Measurements from ENCODE around the gene DNAAF8.
A peak's percentile ranks its signal among the peaks of the same experiment; 100 is the strongest.
"Not testable (repeated sequence)": the region's sequence is repeated elsewhere in the genome, so short reads cannot be mapped to it uniquely, and the experiment has no call there.

The DNAAF8 gene

DNA sequence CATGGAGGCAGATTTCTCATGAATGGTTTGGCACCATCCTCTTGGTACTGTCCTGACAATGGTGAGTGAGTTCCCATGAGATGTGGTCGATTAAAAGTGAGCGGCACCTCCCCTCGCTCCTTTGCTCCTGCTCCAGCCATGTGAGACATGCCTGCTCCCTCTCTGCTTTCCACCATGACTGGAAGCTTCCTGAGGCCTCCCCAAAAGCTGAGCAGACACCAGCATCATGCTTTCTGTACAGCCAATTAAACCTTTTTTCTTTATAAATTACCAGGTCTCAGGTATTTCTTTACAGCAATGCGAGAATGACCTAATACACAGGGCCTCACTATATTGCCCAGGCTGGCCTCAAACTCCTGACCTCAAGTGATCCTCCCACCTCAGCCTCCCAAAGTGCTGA, 20.5 kb downstream of the DNAAF8 start:
- DNase-seq = no peak

DNA sequence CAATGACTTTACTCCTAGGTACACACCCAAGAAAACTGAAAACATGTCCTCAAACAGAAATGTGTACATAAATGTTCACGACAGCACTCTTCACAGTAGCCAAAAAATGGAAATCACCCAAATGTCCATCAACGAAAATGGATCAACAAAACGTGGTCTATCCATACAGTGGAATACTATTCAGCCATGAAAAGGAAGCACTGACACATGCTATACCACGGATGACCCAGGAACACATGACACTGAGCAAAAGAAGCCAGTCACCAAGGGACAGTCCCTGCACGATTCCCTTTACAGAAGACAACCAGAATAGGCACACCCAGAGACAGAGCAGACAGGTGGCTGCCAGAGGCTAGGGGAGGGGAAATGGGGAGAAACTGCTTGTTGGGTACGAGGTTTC, 21.4 kb downstream of the DNAAF8 start:
- DNase-seq = no peak

DNA sequence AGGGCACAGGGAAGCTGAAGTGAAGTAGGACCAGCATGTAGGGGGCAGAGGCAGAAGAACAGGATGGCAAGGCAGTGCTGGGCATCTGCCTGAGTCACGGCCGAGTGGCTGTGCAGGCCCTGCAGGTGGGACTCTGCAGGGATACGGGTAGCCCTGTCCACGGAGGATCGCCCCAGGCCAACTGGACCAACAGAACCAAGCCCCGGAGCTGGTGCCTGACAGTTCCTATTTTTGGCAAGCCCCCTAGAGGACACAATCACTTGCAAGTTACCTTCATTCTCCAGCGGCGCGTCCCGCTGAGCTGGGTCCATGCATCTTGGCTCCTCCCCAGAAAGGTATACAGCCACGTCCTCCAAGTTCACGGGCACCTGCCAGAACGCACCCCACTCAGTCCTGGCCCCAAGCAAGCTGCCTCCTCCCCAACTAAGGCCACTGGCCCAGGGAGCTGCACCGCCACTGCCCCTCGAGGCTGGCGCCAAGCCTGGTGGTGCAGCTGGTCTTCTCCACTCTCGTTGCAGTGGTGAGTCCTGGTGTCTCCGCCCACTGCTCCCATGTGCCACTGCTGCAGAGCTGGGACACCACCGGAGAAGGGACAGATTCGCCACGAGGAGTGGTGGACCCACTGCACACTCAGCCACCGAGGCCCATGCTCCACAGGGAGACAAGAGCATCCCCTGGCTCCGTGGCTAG, 26.0 kb downstream of the DNAAF8 start:
- DNase-seq = no peak

DNA sequence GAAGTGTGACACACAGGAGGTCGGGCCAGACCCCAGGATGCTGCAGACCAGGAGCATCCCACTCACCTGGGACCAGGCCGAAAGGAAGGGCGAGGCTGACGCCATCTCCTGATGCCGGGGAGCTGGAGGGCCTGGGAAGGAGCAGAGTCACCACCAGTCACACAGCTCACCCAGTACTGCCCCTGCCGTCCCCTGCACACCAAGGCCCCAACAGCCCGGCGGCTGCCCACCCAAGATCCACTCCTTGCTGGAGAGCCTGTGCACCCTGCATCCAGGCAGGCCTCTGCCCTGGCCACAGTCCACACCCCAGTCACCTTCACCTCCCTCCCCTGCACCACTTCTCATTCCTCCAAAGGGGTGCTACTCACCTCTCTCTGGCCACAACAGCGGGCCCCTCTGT, 27.9 kb downstream of the DNAAF8 start:
- DNase-seq = no peak

DNA sequence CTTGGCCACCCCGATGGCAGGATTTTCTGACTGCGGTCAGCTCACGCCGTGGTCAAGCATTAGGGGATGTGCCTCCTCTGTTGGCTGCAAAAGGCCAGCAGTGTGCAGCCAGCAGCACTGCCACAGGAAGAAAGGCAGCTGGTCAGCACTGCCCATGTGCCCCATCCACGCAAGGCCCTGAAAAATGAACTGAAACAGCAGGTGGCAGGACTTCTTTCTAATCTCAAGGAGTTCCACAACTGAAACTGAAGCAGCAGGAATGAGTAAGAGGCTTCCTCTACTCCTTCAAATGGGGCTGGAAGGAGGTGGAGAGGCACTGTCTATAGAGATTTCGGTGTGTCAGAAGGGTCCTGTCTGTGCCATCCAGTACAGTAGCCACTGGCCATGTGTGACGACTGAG, 29.5 kb downstream of the DNAAF8 start:
- no peak for DNase-seq

DNA sequence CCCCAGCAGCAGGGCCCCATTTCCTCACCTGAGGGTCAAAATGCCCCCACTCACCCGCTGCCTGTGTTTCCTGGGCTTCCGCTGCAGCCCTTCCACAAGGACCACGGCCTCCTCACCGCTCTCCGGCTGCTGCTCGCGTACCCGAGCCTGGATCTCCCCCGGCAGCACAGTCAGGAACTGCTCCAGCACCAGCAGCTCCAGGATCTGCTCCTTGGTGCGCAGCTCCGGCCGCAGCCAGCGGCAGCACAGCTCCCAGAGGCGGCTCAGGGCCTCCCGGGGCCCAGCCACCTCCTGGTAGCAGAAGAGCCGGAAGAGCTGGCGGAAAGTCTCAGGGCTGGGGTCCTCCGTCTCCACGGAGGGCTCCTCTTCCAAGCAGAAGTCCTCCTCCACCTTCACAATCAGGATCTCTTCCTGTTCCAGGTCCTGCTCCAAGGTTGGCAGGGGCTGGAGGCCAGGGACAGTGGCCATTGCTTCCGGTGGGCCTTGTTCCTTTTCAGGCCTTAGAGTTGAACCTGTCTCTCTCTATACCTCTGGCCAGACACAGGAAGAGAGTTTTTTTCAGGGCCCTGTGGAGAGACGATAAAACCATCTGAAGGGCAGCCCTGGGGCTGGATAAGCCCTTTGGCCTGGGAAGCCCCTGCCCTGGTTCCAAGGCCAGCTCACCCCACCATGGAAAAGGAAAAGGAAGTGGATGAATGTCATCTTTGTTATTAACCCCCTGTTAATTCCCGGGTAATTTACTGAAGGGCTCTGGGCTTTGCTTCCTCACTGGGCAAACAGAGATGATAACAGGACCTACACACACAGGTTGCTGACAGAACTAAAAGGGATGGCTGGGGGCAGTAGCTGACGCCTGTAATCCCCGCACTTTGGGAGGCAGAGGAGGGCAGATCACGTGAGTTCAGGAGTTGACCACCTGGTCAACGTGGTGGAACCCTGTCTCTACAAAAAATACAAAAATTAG, 31.5 kb downstream of the DNAAF8 start:
- no peak for DNase-seq

DNA sequence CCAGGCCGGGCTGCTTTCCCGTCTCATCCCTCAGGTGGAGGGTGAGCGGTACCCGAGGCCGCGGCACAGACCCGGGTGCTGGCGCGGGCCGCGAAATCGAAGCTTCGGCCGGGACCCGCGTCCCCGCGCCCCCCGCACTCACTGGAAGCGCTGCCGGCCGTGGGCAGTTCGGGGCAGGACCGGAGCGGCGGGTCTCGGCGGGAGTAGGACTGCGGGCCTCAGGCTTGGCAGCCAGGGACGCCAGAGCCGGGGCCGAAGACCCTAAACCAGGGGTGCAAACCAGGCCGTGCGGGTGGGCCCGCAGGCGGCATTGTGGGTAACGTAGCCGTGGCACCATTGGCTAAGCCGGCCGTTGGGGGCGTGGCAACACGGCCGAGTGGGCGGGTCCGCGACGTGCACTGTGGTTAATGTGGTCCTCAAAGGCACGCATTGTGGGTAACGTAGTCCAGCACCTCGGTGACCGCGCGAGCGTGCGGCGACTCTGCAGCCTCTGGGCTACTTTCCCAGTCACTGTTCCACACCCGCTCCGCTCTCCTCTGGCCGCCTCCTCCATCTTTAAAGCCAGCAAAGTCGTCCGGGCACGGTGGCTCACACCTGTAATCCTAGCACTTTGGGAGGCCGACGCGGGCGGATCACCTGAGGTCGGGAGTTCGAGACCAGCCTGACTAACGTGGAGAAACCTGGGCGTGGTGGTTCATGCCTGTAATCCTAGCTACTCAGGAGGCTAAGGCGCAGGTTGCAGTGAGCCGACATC, 32.7 kb downstream of the DNAAF8 start, which contains the start of gene ZNF500:
Gene ZNF500, minus strand, starts transcription at position 288 of the 754 bp plus-strand sequence. CDS start 1,184 bp downstream, outside the sequence.
- peak; percentile 98 for DNase-seq

DNA sequence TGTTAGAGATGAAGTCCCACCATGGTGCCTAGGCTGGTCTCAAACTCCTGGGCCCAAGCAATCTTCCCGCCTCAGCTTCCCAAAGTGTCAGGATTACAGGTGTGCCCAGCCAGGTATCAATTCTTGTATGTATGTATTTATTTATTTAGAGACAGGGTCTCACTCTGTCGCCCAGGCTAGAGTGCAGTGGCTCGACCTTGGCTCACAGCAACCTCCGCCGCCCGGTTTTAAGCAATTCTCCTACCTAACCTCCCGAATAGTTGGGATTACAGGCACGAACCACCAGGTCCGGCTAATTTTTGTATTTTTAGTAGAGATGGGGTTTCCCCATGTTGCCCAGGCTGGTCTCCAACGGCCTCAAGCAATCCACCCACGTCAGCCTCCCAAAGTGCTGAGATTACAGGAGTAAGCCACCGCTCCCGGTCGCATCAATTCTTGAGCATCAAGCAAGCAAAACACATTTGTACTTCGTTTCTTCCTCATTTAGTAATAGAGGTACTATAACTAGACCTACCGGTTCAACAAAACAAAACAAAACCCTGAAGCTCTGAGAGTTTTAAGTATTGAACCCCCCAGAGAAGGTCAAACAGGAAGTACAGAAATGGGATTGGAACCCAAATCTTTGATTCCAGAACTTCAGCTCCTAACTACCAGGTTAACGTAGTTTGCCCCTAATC, 33.7 kb downstream of the DNAAF8 start:
- no peak for DNase-seq

DNA sequence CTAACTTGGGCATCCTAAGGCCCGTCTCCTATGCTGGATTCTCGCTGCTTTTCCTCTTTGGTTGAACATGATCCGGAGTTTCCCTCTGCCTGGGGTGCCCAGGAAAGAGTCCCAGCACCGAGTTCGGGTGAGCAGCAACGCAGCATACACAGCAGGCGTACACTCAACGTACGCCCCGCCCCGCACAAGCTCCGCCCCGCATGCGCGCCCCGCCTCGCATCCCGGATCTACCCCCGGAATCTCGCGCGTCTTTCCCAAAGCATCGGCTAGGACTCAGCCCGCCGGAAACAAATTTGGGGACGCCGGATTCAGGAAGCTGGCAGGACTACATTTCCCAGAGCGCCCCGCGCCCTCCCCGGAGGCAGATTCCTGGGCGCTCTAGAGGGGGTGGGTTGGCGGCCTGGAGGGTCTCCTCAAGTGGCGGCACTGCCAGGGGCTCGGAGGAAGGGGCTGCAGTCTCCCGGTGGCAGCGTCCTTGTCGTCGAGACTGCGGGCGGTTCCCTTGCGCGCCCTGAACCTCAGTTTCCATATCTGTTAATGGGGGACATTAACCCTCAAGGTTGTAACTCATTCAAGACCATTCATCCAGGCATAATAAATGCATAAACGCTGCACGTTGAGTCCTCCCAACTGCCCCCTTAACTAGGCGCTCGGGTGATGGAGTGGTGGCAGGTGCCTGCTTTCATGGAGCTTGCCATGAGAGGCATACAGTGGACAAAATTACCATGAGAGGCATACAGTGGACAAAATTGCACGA, 34.4 kb downstream of the DNAAF8 start:
- DNase-seq = peak; percentile 98

DNA sequence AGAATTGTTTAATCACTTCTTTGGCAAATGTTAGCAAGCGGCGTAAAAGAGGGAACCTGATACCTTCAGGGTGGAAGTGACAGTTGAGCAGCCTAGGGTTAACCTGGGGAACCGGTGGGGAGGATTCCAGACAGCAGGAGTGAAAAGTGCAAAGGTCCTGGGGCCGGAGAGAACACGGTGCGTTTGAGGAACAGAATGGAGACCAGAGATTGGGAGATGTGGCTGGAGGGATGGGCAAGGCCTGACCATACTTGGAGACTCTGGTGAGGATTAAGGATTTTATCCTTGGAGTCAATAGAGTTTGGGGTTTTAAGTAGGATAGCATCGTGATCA, 34.9 kb downstream of the DNAAF8 start:
- no peak for DNase-seq

DNA sequence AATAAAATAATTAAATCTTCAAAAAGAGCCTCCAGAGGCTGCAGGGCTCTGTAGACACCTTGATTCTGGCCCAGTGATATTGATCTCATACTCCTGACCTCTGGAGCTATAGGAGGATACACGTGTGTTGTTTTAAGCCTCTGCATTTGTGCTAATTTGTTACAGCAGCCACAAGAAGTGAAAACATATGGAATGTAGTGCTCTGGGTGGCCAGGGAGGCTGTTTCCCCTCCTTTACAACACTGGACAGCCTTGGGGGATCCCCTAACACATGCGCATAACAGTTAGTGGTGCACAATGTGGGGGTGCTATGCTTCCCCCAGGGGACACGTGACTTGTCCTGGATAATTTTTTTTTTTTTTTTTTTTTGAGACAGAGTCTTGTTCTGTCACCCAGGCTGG, 37.3 kb downstream of the DNAAF8 start:
- DNase-seq = no peak

DNA sequence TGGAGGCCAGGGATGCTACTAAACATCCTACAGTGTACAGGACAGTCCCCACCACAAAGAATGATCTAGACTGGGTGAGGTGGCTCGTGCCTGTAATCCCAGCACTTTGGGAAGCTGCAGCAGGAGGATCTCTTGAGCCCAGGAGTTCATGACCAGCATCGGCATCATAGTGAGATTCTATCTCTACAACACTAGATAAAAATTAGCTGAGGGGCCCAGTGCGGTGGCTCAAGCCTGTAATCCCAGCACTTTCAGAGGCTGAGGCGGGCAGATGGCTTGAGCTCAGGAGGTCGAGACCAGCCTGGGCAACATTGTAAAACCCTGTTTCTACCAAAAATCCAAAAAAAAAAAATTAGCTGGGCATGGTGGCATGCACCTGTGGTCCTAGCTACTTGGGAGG, 38.0 kb downstream of the DNAAF8 start:
- no peak for DNase-seq

DNA sequence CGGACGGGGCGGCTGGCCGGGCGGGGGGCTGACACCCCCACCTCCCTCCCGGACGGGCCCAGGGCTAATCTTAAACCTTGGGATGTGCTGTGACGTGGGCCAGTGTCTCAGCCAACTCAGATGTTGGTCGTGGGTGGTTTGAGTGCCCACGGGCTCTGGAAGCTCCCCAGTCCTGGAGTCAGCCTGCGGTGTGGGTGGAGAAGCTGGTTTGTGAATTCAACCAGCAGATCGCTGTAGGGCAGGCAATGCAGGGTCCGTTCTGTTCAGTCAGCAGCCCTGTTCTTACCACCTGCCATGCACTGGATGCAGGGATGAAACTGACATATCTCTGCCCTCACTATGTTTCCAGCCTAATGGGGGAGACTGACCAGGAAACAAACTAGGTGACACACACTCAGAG, 40.7 kb downstream of the DNAAF8 start:
- no peak for DNase-seq

DNA sequence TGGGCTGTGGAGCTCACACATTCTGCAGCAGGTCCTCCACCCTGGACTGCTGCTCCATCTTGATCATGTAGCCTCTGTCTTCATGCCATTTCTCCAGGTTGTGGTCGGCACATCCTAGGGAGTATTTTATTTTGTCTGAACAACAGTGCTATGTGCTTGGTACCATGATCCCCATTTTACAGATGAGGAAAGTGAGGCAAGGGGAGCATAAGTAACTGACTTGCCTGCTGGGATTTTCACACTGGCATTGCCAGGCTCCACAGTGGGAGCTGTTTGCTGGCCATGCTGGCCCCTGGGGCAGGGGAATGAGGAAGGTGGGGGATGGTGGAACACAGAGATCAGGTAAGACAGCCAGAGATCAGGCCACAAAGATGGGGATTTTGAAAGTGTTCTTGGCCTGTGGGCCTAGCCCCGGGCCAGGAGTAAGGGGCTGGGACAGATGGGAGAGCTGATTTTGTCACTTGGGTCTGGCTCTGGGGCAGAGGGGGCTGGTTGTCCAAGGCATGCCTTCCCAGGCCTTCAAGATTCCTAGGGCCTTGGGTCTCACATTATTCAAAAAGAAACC, 41.9 kb downstream of the DNAAF8 start:
- DNase-seq = no peak

DNA sequence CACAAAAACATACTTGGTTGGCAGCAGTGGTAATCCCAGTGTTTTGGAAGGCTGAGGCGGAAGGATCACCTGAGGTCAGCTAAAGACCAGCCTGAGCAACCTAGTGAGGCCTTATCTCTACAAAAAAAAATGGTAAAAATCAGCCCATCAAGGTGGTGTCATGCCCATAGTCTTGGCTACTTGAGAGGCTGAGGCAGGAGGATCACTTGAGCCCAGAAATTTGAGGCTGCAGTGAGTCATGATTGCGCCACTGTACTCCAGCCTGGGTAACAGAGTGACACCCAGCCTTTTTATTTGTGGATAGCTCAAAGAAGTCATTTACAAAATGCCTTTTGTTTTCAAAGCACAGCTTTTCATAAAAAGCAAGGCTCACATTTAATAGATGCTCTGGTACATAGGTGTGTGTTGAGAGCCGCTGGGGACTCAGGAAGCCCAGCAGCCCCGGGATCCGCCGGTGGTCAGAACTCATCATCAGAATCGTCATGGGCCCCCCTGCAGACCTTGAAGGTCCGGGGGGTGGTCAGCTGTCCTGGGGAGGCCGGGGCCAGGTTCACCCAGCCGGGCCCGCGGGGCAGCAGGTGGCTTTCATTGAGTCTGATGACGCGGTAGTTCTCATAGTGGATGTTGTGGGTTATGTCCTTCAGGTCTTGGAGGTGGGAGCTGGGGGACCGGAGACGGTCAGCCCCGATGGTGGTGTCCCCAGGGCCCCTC, 43.2 kb downstream of the DNAAF8 start:
- DNase-seq = no peak

DNA sequence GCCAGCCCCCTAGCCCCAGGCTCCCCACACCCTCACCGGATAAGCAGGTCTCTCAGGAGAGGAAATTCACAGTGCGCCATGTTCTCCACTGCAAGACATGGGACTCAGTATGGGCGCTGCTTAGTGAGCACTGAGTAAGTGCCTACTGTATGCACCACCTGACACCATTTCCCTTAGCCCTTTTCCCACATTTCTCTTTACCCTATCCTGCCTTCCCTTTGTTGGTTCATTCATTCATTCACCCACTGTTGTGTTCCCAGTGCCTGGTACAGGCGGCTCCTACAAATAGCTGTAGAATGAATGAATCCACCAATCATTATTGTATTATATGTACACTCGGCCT, 43.7 kb downstream of the DNAAF8 start:
- DNase-seq = no peak

DNA sequence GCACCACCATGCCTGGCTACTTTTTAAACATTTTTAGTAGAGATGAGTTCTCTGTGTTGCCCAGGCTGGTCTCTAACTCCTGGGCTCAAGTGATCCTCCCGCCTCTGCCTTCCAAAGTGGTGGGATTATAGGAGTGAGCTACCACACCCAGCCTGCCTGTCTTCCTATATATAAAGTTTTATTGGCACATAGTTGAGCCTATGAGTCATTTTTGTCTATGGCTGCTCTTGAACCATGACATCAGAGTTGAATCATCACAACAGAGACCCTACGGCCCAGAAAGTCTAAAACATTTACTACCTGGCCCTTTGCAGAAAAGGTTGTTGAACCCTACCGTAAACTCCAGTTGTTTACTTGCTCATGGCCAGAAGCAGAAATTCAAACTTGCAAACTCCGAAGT, 45.9 kb downstream of the DNAAF8 start:
- no peak for DNase-seq

DNA sequence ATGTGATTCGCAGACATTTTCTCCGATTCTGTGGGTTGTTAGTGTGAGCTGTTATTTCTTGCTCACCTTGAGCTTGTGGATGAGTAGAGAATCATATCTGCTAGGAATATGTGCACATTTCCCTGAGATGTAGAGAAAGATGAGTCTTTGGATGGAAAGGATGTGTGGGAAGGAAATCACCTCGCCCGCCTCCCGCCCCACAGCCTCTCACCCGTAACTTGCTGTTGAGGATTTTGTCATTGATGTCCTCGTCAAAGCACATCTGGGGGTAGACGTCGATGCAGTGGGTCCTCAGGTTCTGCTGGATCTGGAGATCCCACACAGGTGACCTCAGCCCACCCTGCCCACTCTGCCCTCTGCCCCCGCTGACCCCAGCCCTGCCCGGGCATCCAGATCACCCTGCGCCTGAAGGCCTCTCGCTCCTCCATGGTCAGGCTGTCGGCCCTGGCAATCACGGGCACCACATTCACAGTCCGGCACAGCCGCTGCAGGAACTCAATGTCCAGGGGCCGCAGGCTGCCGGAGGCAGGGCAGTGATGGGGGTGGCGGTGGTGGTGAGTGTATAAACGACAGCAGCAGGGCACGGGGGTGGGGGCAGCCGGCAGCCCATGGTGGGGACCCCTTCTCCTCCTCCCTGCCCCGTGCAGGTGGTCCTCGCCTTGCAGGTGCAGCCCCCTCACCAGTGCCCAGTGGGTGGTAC, 49.1 kb downstream of the DNAAF8 start:
- no peak for DNase-seq

DNA sequence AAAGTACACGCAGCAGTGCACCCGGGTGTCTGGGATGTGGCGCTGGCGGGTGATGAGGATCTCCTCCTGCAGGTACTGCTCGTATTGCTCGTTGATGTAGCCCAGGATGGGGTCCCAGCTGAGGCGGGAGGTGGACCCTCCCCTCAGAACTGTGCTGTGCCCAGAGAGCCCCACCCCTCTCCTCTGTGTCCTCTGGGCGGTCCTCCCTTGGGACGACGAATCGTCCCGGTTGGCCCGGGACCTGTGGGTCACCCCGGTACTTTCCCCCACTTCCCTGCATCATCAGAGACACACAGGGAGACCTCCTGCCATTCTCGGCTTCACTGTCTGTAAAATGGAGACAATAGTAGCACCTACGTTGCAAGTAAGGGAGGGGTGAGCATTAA, 49.6 kb downstream of the DNAAF8 start:
- DNase-seq = no peak

DNA sequence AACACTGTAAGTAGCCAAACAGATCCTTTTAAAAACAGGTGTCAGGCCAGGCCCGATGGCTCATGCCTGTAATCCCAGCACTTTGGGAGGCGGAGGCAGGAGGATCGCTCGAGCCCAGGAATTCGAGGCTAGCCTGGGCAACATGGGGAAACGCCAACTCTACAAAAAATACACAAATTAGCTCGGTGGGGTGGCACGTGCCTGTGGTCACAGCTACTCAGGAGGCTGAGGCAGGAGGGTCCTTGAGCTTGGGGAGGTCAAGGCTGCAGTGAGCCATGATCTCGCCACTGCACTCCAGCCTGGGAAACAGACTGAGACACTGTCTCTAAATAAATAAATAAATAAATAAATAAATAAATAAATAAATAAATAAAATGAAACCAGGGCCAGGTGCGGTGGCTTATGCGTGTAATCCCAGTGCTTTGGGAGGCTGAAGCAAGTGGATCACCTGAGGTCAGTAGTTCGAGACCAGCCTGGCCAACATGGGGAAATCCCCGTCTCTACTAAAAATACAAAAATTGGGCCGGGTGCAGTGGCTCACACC, 50.2 kb downstream of the DNAAF8 start:
- not testable (repeated sequence) for DNase-seq

All from left hindlimb (tissue), 1 donor.